ENCODE data around the gene ABO.
"Not testable (repeated sequence)": the region's sequence is repeated elsewhere in the genome, so short reads cannot be mapped to it uniquely, and the experiment has no call there.

Gene ABO

GRCh38 chr9:133226219-133227171, 48.5 kb downstream of the ABO start:
- no peak for DNase-seq (ENCODE audit: low read depth in 2 of 2)

- DNase-seq (ENCODE audit: low read depth in 2 of 2): no peak
Measured at GRCh38 chr9:133225171-133226011, 49.6 kb downstream of the ABO start.

GRCh38 chr9:133224762-133225161, 50.2 kb downstream of the ABO start:
- no peak for DNase-seq (ENCODE audit: low read depth in 2 of 2)

GRCh38 chr9:133223159-133223756, 51.7 kb downstream of the ABO start:
- DNase-seq (ENCODE audit: low read depth in 2 of 2): not testable (repeated sequence)

DNA sequence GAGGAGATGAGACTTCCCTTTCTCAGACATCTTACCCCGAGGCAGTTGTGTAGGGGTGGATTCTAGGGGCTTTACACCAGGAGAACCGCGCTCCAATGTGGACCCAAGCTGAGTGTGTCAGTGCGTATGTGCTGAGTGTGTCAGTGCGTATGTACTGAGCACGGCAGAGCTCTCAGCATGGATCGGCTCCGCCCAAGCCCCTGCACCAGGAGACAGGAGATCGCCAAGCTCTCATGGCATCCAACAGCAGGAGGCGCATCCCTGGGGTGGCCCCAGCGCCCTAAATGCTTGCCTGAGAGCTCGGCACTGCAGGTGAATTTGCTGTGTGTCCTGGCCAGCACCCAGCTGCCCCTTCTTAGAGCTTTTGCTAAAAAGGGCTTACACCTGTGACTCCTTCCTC, 53.0 kb downstream of the ABO start:
- not testable (repeated sequence) for DNase-seq (ENCODE audit: low read depth in 2 of 2)

DNA sequence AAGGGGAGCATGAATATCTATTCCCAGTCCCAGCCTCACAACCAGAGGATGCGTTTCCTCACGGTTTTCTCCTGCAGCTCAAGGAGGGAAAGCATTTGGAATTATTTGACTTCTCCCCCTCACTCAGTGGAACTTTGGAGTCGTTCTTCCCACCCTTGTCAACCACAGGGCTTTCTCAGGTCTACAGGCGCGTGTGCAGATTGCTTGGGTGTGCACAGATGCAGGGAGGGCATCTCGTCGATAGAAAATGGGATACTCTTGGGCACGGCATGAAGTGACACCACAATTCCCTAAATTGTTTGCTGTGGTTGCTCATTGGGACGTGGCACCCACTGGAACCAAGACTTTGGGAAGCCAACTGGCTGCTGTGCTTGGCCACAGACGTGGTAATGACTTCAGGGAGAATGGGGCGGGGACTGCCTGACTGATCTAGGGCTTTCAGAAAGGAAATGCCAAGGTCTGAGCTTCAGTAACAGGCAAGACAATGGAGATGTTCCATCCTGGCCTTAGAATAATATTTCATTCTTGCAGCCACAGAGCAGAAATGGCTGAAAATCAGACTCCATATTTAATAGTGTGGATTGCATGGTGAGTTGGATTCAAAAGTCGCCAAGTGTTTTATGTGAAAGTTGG, 53.7 kb downstream of the ABO start:
- no peak for DNase-seq (ENCODE audit: low read depth in 2 of 2)

DNA sequence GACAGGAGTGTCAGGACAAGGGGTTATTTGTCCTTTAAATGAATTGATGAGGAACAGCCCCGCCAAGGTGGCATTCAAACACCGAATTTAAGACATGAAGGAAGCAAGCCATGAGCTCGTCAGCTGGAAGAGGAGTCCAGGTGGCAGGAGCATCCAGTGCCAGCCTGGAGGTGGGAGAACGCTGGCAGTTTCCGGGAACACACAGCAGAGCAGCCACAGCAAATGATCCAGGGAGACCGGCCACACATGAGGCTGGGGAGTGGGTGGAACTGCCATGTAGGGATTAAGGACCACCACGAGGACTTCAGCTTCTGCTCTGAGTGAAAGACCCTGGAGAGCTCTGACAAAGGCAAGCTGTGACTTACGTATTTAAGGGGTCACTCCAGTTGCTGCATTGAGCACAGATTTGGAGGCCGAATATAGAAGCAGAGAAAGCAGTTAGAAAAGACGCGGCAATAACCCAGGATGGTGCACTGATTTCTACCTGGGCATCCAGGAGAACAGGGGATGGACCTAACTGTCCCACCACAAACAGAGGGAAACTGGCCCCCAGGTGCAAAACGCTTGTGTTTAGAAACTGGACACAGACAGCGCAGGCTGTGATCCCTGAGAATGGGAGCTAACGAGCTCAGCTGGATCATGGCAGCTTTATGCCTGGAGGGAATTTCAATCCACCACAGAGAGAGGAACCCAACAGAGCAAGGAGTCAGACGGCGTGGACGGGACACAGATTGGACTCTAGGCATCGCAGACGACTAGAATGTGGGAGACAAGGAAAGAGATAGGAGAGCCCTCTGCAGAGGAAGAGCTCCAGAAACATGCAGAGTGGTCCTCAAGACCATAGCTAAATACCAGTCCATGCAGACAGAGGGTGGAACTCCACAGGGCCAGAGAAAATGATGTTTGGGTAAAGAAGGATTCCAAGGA, 56.7 kb downstream of the ABO start:
- not testable (repeated sequence) for DNase-seq (ENCODE audit: low read depth in 2 of 2)

GRCh38 chr9:133217333-133217988, 57.5 kb downstream of the ABO start:
- DNase-seq (ENCODE audit: low read depth in 2 of 2): not testable (repeated sequence)

GRCh38 chr9:133214276-133214675, 60.7 kb downstream of the ABO start:
- not testable (repeated sequence) for DNase-seq (ENCODE audit: low read depth in 2 of 2)

- no peak for DNase-seq (ENCODE audit: low read depth in 2 of 2)
Measured at GRCh38 chr9:133210609-133211008, 64.4 kb downstream of the ABO start.

- no peak for DNase-seq (ENCODE audit: low read depth in 2 of 2)
Measured at GRCh38 chr9:133210202-133210532, 64.8 kb downstream of the ABO start.

DNA sequence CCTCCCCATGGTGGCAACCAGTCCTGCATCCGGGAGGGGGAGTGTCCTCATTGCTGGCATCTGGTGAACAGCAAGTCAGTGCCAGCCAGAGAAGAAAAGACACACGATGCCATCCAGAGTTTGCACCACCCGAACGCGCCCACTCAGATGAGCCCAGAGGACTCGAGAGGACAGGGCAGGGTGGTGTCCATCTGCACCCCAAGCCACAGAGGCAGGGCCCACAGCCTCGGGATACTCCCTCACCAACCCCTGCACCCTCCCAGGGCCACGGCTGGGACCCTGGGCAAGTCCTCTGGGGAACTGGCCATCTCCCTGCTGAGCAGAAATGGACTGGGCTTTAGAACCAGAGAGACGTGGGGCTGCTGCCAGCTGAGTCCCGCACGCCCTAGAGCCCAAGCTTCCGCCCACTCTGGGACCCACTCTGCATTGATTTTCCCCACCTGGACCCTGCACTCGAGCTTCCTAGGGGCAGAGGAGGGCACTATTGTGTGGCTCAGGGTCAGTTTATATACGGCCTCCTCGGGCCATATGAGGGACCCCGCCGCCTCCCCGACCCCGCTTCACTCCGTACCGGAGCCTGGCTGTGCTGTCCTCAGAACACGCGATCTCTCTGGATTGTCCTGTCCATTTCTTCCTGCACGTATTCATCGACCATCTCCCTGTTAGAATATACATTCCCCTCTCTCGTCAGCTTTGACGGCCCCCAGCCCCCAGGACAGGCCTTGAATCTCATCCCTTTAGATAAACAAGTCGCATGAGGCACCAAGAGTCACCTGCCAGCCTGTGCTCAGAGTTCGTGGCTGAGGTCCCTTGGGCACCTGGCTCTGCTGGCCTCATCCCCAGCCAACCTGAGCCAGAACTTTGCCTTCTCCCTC, 65.4 kb downstream of the ABO start:
- not testable (repeated sequence) for DNase-seq (ENCODE audit: low read depth in 2 of 2)

DNA sequence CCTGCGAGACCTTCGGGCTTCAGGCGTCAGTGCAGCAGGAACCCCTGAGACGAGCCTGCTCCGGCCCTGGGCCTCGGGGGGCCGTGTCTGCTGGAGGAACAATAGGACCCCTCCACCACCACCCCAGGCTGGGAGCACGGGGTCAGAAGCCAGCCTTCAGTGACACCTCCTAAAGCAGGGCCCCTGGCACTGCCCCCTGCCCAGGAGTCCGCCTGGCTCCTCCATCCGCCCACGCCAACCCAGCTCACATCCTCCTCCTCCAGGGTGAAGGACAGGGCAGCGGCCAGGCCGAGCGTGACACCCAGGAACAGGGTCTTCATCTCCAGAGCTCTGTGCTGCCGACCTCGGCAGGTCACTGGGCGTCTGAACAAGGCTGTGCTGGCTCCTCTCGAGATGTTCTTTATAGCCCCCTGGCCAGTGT, 66.1 kb downstream of the ABO start, which contains the start of gene OBP2B:
Gene OBP2B (minus strand): TSS at position 371 of the 421 bp plus-strand sequence. CDS start 51 bp downstream, at position 320.
- DNase-seq (ENCODE audit: low read depth in 2 of 2): not testable (repeated sequence)

- DNase-seq (ENCODE audit: low read depth in 2 of 2): not testable (repeated sequence)
Measured at GRCh38 chr9:133208171-133208879, 66.7 kb downstream of the ABO start.

DNA sequence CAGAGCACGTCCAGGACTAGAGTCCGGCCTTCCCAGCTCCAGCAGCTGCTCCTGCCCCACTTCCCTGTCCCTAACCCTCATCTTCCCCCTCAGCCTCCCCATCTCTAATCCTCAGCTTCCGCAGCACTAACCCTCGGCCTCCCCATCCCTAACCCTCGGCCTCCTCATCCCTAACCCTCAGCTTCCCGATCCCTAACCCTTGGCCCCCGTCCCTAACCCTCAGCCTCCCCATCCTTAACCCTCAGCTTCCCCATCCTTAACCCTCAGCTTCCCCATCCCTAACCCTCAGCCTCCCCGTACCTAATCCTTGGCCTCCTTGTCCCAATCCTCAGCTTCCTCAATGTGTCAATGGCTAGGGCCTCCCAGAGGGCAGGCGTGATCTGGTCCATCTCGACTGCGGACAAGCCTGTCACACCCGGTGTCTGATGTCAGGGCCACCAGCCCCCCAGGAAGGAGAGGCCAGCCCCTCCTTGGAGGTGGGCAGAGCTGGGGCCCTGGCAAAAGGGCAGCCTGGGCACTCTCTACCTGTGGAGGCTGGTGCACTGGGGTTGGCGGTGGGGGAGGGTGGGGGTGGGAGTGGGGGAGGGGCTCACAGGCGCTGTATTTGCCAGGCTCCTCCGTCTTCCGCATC, 67.3 kb downstream of the ABO start:
- DNase-seq (ENCODE audit: low read depth in 2 of 2): no peak

DNA sequence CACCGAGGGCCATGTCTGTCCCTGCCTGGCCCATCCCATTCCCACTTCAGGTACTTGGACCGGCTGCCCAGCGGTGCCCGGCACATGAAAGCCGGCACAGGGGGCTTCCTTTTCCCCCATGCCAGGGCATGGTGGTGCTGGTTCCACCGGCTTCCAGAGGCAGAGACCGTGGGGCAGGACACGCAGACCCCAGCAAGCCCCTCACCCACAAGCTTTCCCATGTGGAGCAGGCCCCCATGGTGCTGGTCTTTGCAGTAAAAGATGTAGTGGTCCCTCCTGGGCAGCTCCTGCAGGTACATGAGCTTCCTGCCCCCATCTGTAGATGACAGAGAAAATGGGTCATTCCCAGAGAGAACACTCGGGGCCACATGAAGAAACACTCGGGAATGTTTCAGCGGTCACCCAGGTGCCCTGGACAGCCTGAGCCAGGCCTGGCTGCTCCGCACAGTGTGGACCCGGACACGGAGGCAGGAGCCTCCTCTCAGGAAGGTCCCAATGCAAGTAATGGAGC, 67.9 kb downstream of the ABO start:
- DNase-seq (ENCODE audit: low read depth in 2 of 2): no peak
